Limb (tissue), 2 donors: ENCODE data around the gene L3MBTL4.
"Not testable (repeated sequence)": the region's sequence is repeated elsewhere in the genome, so short reads cannot be mapped to it uniquely, and the experiment has no call there.

Experiments
- DNase-seq, 2 donors: peaks; one replicate each; pipeline ENCODE4 v3.0.0-alpha.2; 2016; ENCODE audit errors: extremely low spot score in 2 of 2

The L3MBTL4 gene

GRCh38 chr18:6199777-6200176 is 214.9 kb downstream of the L3MBTL4 start:
- DNase-seq, result no peak

GRCh38 chr18:6198585-6198984 is 216.1 kb downstream of the L3MBTL4 start:
- no peak for DNase-seq

- DNase-seq, result no peak
Measured at GRCh38 chr18:6194640-6195039, 220.1 kb downstream of the L3MBTL4 start.

- DNase-seq, result not testable (repeated sequence)
Measured at GRCh38 chr18:6185782-6186181, 228.9 kb downstream of the L3MBTL4 start.

- no peak for DNase-seq
Measured at GRCh38 chr18:6174983-6175745, 239.5 kb downstream of the L3MBTL4 start.

GRCh38 chr18:6170604-6171003 is 244.1 kb downstream of the L3MBTL4 start:
- DNase-seq, result no peak

- DNase-seq, result no peak
Measured at GRCh38 chr18:6161549-6161948, 253.2 kb downstream of the L3MBTL4 start.

- no peak for DNase-seq
Measured at GRCh38 chr18:6159426-6159825, 255.3 kb downstream of the L3MBTL4 start.

GRCh38 chr18:6158958-6159357 is 255.8 kb downstream of the L3MBTL4 start:
- no peak for DNase-seq

- DNase-seq, result no peak
Measured at GRCh38 chr18:6156446-6156845, 258.3 kb downstream of the L3MBTL4 start.

GRCh38 chr18:6155707-6156106 is 259.0 kb downstream of the L3MBTL4 start:
- DNase-seq, result no peak

GRCh38 chr18:6150430-6150829 is 264.3 kb downstream of the L3MBTL4 start:
- peak in 1 of 2 donors; percentile 7 for DNase-seq

GRCh38 chr18:6146307-6146661 is 268.4 kb downstream of the L3MBTL4 start:
- DNase-seq, result no peak

GRCh38 chr18:6145645-6146306 is 268.9 kb downstream of the L3MBTL4 start:
- DNase-seq, result peak; percentile 13 to 45

- no peak for DNase-seq
Measured at GRCh38 chr18:6139007-6139406, 275.7 kb downstream of the L3MBTL4 start.

- DNase-seq, result not testable (repeated sequence)
Measured at GRCh38 chr18:6135901-6136300, 278.8 kb downstream of the L3MBTL4 start.

- not testable (repeated sequence) for DNase-seq
Measured at GRCh38 chr18:6135029-6135428, 279.7 kb downstream of the L3MBTL4 start.

- no peak for DNase-seq
Measured at GRCh38 chr18:6132751-6133368, 281.9 kb downstream of the L3MBTL4 start.

- DNase-seq, result no peak
Measured at GRCh38 chr18:6120820-6121279, 293.9 kb downstream of the L3MBTL4 start.

- no peak for DNase-seq
Measured at GRCh38 chr18:6119761-6120160, 294.9 kb downstream of the L3MBTL4 start.

GRCh38 chr18:6118080-6118479 is 296.6 kb downstream of the L3MBTL4 start:
- no peak for DNase-seq

GRCh38 chr18:6115710-6116109 is 299.0 kb downstream of the L3MBTL4 start:
- DNase-seq, result no peak

GRCh38 chr18:6113650-6114049 is 301.1 kb downstream of the L3MBTL4 start:
- DNase-seq, result no peak
